Gastrocnemius medialis (tissue), 4 donors: ENCODE data around the gene GNAI3. TPM values are rescaled to one million over a fixed set of nuclear protein-coding genes. Genes with fewer than 3 reads are reported as not detected.
A peak's percentile ranks its signal among the peaks of the same experiment; 100 is the strongest.

Source experiments
- ATAC-seq, 2 donors: fragments of 150-250 bp; one replicate each; pipeline ENCODE4 v1.9.1; 2016
- DNase-seq, 2 donors: peaks; one replicate each; pipeline ENCODE4 v3.0.0-alpha.2; 2019
- H3K27ac ChIP-seq, 4 donors: fragments of 200-600 bp; sonication (generic); 1 replicate in 1 of 4; 2 replicates in 3 of 4; pipeline ENCODE4 v1.5.1; 2016 to 2018; ENCODE audit warnings: mild to moderate bottlenecking in 2 of 4, moderate library complexity in 1 of 4
- H3K27me3 ChIP-seq, 3 donors: fragments of 200-600 bp; sonication (generic) in 2 of 3; 1 replicate in 1 of 3; 2 replicates in 2 of 3; pipeline versions ENCODE4 v1.5.1 to v1.6.0; 2016 to 2019; ENCODE audit warnings: mild to moderate bottlenecking in 1 of 3, moderate library complexity in 1 of 3
- H3K36me3 ChIP-seq, 2 donors: fragments of 200-600 bp; sonication (generic) in 1 of 2; one replicate each; pipeline ENCODE4 v1.5.1; 2017 to 2018
- H3K4me1 ChIP-seq, 2 donors: fragments of 200-600 bp; sonication (generic) in 1 of 2; one replicate each; pipeline ENCODE4 v1.5.1; 2016 to 2017; ENCODE audit warnings: mild to moderate bottlenecking in 2 of 2
- H3K4me3 ChIP-seq, 4 donors: fragments of 200-600 bp; sonication (generic) in 3 of 4; 1 replicate in 1 of 4; 2 replicates in 3 of 4; pipeline ENCODE4 v1.5.1; 2016 to 2019; ENCODE audit warnings: mild to moderate bottlenecking in 2 of 4
- H3K9me3 ChIP-seq, 3 donors: fragments of 200-600 bp; sonication (generic) in 2 of 3; 1 replicate in 1 of 3; 2 replicates in 2 of 3; pipeline ENCODE4 v1.5.1; 2016 to 2019
- CTCF ChIP-seq, 5 experiments: fragments of 450-650 bp in 3 of 5; fragments of 200-600 bp in 2 of 5; sonication (generic) in 2 of 5; IDR thresholded peaks in 4 of 5; conservative IDR thresholded peaks in 1 of 5; 1 replicate in 4 of 5; 2 replicates in 1 of 5; pipeline ENCODE4 v1.5.1; 2016 to 2019; ENCODE audit warnings: antibody characterized with exemption in 5 of 5, mild to moderate bottlenecking in 3 of 5, moderate library complexity in 3 of 5
- POLR2A ChIP-seq, 2 donors: fragments of 450-650 bp; IDR thresholded peaks; one replicate each; pipeline ENCODE4 v1.6.1; 2017; ENCODE audit warnings: antibody characterized with exemption in 2 of 2, mild to moderate bottlenecking in 2 of 2, moderate library complexity in 2 of 2
- in situ Hi-C, 4 donors: fragments of 200-750 bp; cut with MboI; loops; one replicate each; pipeline versions ENCODE4 v1.15.0 to v1.8.0; 2017; ENCODE audit warnings: low sequenced_read_pairs in 4 of 4
- intact Hi-C: fragments of 100-400 bp; cut with DNase I; formaldehyde crosslinking; loops from one replicate; pipeline ENCODE4 v1.15.1; 2023; ENCODE audit warnings: low total_unique reads
- total RNA-seq, 4 donors: library from RNA; depleted of rRNA; stranded (reverse); fragments of >200 nt; gene quantifications; one replicate each; pipeline versions ENCODE4 v1.1.0 to v1.2.3, GENCODE V29; 2016

The GNAI3 gene
- total RNA-seq, 4 donors from 2014 or later: 0.90 to 2.5 (median 1.8) TPM

GRCh38 chr1:109630898-109631512 is 82.6 kb downstream of the GNAI3 start:
- H3K4me1 ChIP-seq: peaks cover 0 to 3% of the 10 kb centered on the region in 2 donors
- DNase-seq (no peak), ATAC-seq (no peak)
- no peak overlapping the region for H3K27ac ChIP-seq
- H3K27me3 ChIP-seq: no peaks in the 10 kb centered on the region
- TF ChIP-seq POLR2A (IDR thresholded peaks at IDR 0.05) (no peak), CTCF (IDR thresholded peaks at IDR 0.05 in 4 of 5, conservative IDR thresholded peaks at IDR 0.05 in 1 of 5) (no peak)
- H3K9me3 ChIP-seq: no peaks in the 10 kb centered on the region
- H3K4me3 ChIP-seq: no peak overlapping the region
- in situ Hi-C loops (loop anchor here in 1 of 4 donors (10.0 kb wide), 1 partner anchor 354 kb away; the partner anchor contains the start of gene AHCYL1), intact Hi-C loops (no loop called here)
- peaks cover 0 to 28% of the 10 kb centered on the region in 2 donors for H3K36me3 ChIP-seq

- intact Hi-C loops (no loop called here), in situ Hi-C loops (loop anchor here in 1 of 4 donors (10.0 kb wide), 1 partner anchor 353 kb away; the partner anchor contains the start of gene AHCYL1)
- no peaks in the 10 kb centered on the region for H3K9me3 ChIP-seq
- H3K36me3 ChIP-seq: peaks cover 0 to 26% of the 10 kb centered on the region in 2 donors
- H3K27ac ChIP-seq: no peak overlapping the region
- ATAC-seq (peak in 1 of 2 donors; percentile 26), DNase-seq (no peak)
- no peak overlapping the region for H3K4me3 ChIP-seq
- H3K4me1 ChIP-seq: peaks cover 4 to 10% of the 10 kb centered on the region in 2 donors
- no peak for TF ChIP-seq CTCF (IDR thresholded peaks at IDR 0.05 in 4 of 5, conservative IDR thresholded peaks at IDR 0.05 in 1 of 5)
- TF ChIP-seq POLR2A (IDR thresholded peaks at IDR 0.05): no peak
- no peaks in the 10 kb centered on the region for H3K27me3 ChIP-seq
These were observed 83.4 kb downstream of the GNAI3 start for GRCh38 chr1:109631513-109632505.

GRCh38 chr1:109632671-109633346 is 84.4 kb downstream of the GNAI3 start:
- in situ Hi-C loops (loop anchor here in 1 of 4 donors (10.0 kb wide), 1 partner anchor 352 kb away; the partner anchor contains the start of gene AHCYL1), intact Hi-C loops (no loop called here)
- no peaks in the 10 kb centered on the region for H3K9me3 ChIP-seq
- TF ChIP-seq POLR2A (IDR thresholded peaks at IDR 0.05): no peak
- no peak for TF ChIP-seq CTCF (IDR thresholded peaks at IDR 0.05 in 4 of 5, conservative IDR thresholded peaks at IDR 0.05 in 1 of 5)
- peaks cover 4 to 10% of the 10 kb centered on the region in 2 donors for H3K4me1 ChIP-seq
- H3K27ac ChIP-seq: no peak overlapping the region
- H3K36me3 ChIP-seq: peaks cover 0 to 22% of the 10 kb centered on the region in 2 donors
- H3K4me3 ChIP-seq: no peak overlapping the region
- DNase-seq (no peak), ATAC-seq (peak in 1 of 2 donors; percentile 21)
- H3K27me3 ChIP-seq: no peaks in the 10 kb centered on the region

GRCh38 chr1:109634292-109634691 is 85.9 kb downstream of the GNAI3 start:
- intact Hi-C loops: no loop called here
- in situ Hi-C loops: loop anchor here in 1 of 4 donors (10.0 kb wide), 1 partner anchor 351 kb away; the partner anchor contains the start of gene AHCYL1
- no peak overlapping the region for H3K4me3 ChIP-seq
- H3K27ac ChIP-seq: no peak overlapping the region
- no peak for ATAC-seq
- H3K27me3 ChIP-seq: no peaks in the 10 kb centered on the region
- no peak for DNase-seq
- peaks cover 0 to 14% of the 10 kb centered on the region in 2 donors for H3K36me3 ChIP-seq
- no peaks in the 10 kb centered on the region for H3K9me3 ChIP-seq
- peaks cover 4 to 10% of the 10 kb centered on the region in 2 donors for H3K4me1 ChIP-seq
- TF ChIP-seq CTCF (IDR thresholded peaks at IDR 0.05 in 4 of 5, conservative IDR thresholded peaks at IDR 0.05 in 1 of 5): no peak
- TF ChIP-seq POLR2A (IDR thresholded peaks at IDR 0.05): no peak
